Choroid plexus epithelial cell (primary cell): ENCODE data around the gene CHD6.

Experiments used
- DNase-seq: peaks from one replicate; pipeline ENCODE4 v3.0.0-alpha.2; 2010; ENCODE audit warnings: low read depth
- H3K4me3 ChIP-seq: 2 replicates; pipeline ENCODE4 v1.5.1; 2011; ENCODE audit warnings: low read depth, mild to moderate bottlenecking, control low read depth, low read length, moderate library complexity
- CTCF ChIP-seq: conservative IDR thresholded peaks from 2 replicates; pipeline ENCODE4 v1.5.1; 2011; ENCODE audit warnings: low read depth, mild to moderate bottlenecking, control low read depth, inconsistent platforms, low read length, moderate library complexity

CHD6 gene

GRCh38 chr20:41531518-41532275 is 86.5 kb downstream of the CHD6 start:
- no peak for DNase-seq
- no peak for TF ChIP-seq CTCF
- H3K4me3 ChIP-seq: no peak overlapping the region

- H3K4me3 ChIP-seq: no peak overlapping the region
- DNase-seq: no peak
- TF ChIP-seq CTCF: no peak
These were observed 87.3 kb downstream of the CHD6 start for GRCh38 chr20:41530923-41531322.

- no peak for TF ChIP-seq CTCF
- DNase-seq: no peak
- no peak overlapping the region for H3K4me3 ChIP-seq
These were observed 91.8 kb downstream of the CHD6 start for GRCh38 chr20:41526327-41526726.

GRCh38 chr20:41524980-41525613 is 93.1 kb downstream of the CHD6 start:
- TF ChIP-seq CTCF: no peak
- DNase-seq: peak; percentile 61
- no peak overlapping the region for H3K4me3 ChIP-seq

- H3K4me3 ChIP-seq: no peak overlapping the region
- no peak for TF ChIP-seq CTCF
- no peak for DNase-seq
These were observed 94.3 kb downstream of the CHD6 start for GRCh38 chr20:41523857-41524256.

- DNase-seq: no peak
- TF ChIP-seq CTCF: no peak
These were observed 104.3 kb downstream of the CHD6 start for GRCh38 chr20:41513829-41514228.

GRCh38 chr20:41512624-41513023 is 105.6 kb downstream of the CHD6 start:
- DNase-seq: peak; percentile 21

More at GRCh38 chr20:41513829-41514228, 104.3 kb downstream of the CHD6 start:
- no peak overlapping the region for H3K4me3 ChIP-seq

More at GRCh38 chr20:41512624-41513023, 105.6 kb downstream of the CHD6 start:
- no peak for TF ChIP-seq CTCF
- no peak overlapping the region for H3K4me3 ChIP-seq
